NOMO-1 treated with dmso at 0.1 percent for 144 hours (cell line): ENCODE results near the gene C4BPA.
A peak's percentile ranks its signal among the peaks of the same experiment; 100 is the strongest.

Experiments used
- DNase-seq: peaks from one replicate; lab custom pipeline; 2025; ENCODE audit not compliant: unreplicated experiment; lab: John Stamatoyannopoulos, UW

The C4BPA gene

GRCh38 chr1:207103892-207104373 is at the start of gene C4BPA:
Gene C4BPA (plus strand): TSS chr1:207104233. CDS start chr1:207113026, 8,793 bp downstream.
- DNase-seq = peak; percentile 84

- peak; percentile 32 for DNase-seq
These were observed 49.5 kb upstream of the C4BPA start for GRCh38 chr1:207054491-207054890.

GRCh38 chr1:207055386-207056001 is 48.5 kb upstream of the C4BPA start:
- no peak for DNase-seq

- DNase-seq = no peak
These were observed 47.4 kb upstream of the C4BPA start for GRCh38 chr1:207056673-207057072.

GRCh38 chr1:207058252-207058651 is 45.8 kb upstream of the C4BPA start:
- DNase-seq = no peak

GRCh38 chr1:207058878-207059867 is 44.9 kb upstream of the C4BPA start:
- DNase-seq = no peak

- no peak for DNase-seq
These were observed 44.2 kb upstream of the C4BPA start for GRCh38 chr1:207059881-207060280.

GRCh38 chr1:207060596-207060995 is 43.4 kb upstream of the C4BPA start:
- no peak for DNase-seq

- no peak for DNase-seq
These were observed 42.0 kb upstream of the C4BPA start for GRCh38 chr1:207062058-207062457.

- DNase-seq = no peak
These were observed 41.0 kb upstream of the C4BPA start for GRCh38 chr1:207063014-207063413.

- no peak for DNase-seq
These were observed 39.5 kb upstream of the C4BPA start for GRCh38 chr1:207064561-207064960.

GRCh38 chr1:207067185-207067584 is 36.8 kb upstream of the C4BPA start:
- no peak for DNase-seq

GRCh38 chr1:207067665-207068064 is 36.4 kb upstream of the C4BPA start:
- no peak for DNase-seq

GRCh38 chr1:207069061-207069460 is 35.0 kb upstream of the C4BPA start:
- DNase-seq = no peak

GRCh38 chr1:207069858-207070506 is 34.1 kb upstream of the C4BPA start:
- DNase-seq = no peak

- DNase-seq = peak; percentile 62
These were observed 33.2 kb upstream of the C4BPA start for GRCh38 chr1:207070811-207071210.

- DNase-seq = no peak
These were observed 32.6 kb upstream of the C4BPA start for GRCh38 chr1:207071426-207071825.

- no peak for DNase-seq
These were observed 31.8 kb upstream of the C4BPA start for GRCh38 chr1:207072233-207072632.

- DNase-seq = no peak
These were observed 29.9 kb upstream of the C4BPA start for GRCh38 chr1:207073906-207074820.

GRCh38 chr1:207076181-207076955 is 27.7 kb upstream of the C4BPA start:
- DNase-seq = no peak
